IPS DF 6.9 (cell line): ENCODE results near the gene MCFD2.
"Not testable (repeated sequence)": the region's sequence is repeated elsewhere in the genome, so short reads cannot be mapped to it uniquely, and the experiment has no call there.

ENCODE experiments used
- DNase-seq: peaks from one replicate; pipeline ENCODE4 v3.0.0-alpha.2; 2013; ENCODE audit warnings: low read depth, low spot score
- H3K27ac ChIP-seq: one replicate; pipeline ENCODE4 v1.5.1; 2013; ENCODE audit warnings: low read length, control low read depth
- H3K27me3 ChIP-seq: 2 replicates; pipeline ENCODE4 v1.6.1; 2013; ENCODE audit warnings: mild to moderate bottlenecking, low read length; ENCODE audit not compliant: control insufficient read depth, insufficient read depth
- H3K36me3 ChIP-seq: 2 replicates; pipeline ENCODE4 v1.6.1; 2013; ENCODE audit warnings: low read length; ENCODE audit not compliant: control insufficient read depth, insufficient read depth
- H3K4me1 ChIP-seq: 2 replicates; pipeline ENCODE4 v1.6.1; 2013; ENCODE audit warnings: low read length; ENCODE audit not compliant: control insufficient read depth, insufficient read depth
- H3K4me3 ChIP-seq: 2 replicates; pipeline ENCODE4 v1.5.1; 2013; ENCODE audit warnings: mild to moderate bottlenecking, low read length
- H3K9me3 ChIP-seq: 2 replicates; pipeline ENCODE4 v1.6.1; 2013; ENCODE audit warnings: low read length, inconsistent platforms; ENCODE audit not compliant: control insufficient read depth, insufficient read depth
- WGBS: extraction: QIAGEN DNeasy Blood & Tissue Kit; methylation state at CpG from one replicate; pipeline ENCODE4 v1.1.7; 2013; ENCODE audit warnings: mixed read lengths, missing lambda C conversion rate; ENCODE audit not compliant: insufficient read length, insufficient coverage; 5-methylcytosine and 5-hydroxymethylcytosine counted together

The MCFD2 gene

DNA sequence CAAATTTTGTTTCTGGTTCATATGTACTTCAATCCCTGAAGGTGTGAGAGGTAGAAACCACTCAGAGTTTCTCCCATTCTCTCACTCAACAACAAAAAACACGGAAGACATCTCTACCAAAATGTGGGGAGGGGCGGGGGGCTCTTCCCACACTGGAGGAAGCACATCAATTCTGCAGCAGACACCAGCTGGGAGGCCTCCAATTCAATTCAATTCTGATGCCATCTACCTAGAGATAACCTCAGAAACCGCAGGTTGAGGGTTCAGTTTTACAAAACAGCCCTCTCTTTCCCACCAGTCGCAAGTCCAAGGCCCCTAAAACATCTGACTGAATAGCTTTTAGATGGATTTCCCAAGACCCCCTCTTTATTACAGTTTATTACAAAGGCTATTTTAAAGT is 7.0 kb upstream of the MCFD2 start:
- no peaks in the 10 kb centered on the region for H3K27me3 ChIP-seq
- no peak overlapping the region for H3K27ac ChIP-seq

DNA sequence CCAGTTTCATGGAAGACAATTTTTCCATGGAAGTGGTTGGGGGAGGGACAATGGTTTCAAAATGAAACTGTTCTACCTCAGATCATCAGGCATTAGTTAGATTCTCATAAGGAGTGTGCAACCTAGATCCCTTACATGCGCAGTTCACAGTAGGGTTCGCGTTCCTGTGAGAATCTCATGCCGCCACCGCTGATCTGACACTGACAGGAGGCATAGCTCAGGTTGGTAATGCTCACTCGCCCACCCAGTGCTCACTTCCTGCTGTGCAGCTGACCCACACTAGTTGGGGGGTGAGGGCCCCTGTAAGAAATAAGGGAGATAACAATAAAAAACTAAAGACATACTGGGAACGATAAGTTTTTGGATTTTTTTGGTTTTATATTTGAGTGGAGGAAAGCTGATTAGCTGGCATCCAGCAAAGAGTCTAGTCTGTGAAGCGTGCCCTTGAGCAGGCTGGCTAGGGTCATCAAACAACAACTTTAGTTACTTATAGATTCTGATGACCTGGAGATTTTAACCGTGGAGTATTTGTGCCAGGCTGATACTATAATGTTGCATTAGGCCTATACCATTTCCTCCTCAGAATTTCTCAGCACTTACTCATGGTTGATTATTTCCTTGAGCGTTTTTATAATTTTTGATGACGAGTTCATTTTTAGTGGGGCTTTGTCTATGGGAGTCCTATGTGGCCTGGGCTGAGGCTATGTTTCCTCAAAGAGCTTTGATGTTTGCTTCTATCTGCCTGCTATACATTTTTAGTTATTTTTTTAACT is 6.3 kb upstream of the MCFD2 start:
- Histone ChIP-seq H3K4me3 (no peak overlapping the region), H3K27me3 (no peaks in the 10 kb centered on the region), H3K9me3 (no peaks in the 10 kb centered on the region), H3K27ac (no peak overlapping the region), H3K36me3 (no peaks in the 10 kb centered on the region), H3K4me1 (peaks cover 2% of the 10 kb centered on the region; the same call in 1 of the 2 replicates)
- 100% methylated on average over 1 of the region's 11 CpGs for WGBS
- no peak for DNase-seq

More for the DNA sequence above, 7.0 kb upstream of the MCFD2 start:
- Histone ChIP-seq H3K36me3 (no peaks in the 10 kb centered on the region), H3K4me1 (peaks cover 2% of the 10 kb centered on the region; the same call in 1 of the 2 replicates), H3K4me3 (no peak overlapping the region), H3K9me3 (no peaks in the 10 kb centered on the region)
- WGBS = no CpG with 5 or more reads among the region's 4 CpGs
- no peak for DNase-seq

DNA sequence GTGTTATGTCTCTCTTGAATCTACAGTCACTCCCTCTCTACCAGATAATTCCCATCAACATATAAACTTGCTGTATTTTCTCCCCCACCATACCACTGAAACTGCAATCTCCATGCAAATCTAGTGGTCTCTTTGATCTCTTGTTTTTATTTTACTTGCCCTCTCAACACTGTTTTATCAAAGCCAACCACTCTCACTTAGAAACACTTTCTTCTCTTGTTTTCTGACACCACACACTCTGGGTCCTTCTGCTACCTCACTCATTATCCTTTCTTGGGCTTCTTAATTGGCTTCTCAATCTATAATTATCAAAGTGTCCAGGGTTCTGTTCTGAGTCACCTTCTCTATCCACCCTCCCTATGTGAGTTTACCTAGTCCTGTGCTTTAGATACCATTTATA is 2.0 kb upstream of the MCFD2 start:
- no peak for DNase-seq
- Histone ChIP-seq H3K9me3 (no peaks in the 10 kb centered on the region), H3K4me3 (no peak overlapping the region), H3K36me3 (no peaks in the 10 kb centered on the region), H3K27ac (no peak overlapping the region), H3K4me1 (no peaks in the 10 kb centered on the region), H3K27me3 (no peaks in the 10 kb centered on the region)

DNA sequence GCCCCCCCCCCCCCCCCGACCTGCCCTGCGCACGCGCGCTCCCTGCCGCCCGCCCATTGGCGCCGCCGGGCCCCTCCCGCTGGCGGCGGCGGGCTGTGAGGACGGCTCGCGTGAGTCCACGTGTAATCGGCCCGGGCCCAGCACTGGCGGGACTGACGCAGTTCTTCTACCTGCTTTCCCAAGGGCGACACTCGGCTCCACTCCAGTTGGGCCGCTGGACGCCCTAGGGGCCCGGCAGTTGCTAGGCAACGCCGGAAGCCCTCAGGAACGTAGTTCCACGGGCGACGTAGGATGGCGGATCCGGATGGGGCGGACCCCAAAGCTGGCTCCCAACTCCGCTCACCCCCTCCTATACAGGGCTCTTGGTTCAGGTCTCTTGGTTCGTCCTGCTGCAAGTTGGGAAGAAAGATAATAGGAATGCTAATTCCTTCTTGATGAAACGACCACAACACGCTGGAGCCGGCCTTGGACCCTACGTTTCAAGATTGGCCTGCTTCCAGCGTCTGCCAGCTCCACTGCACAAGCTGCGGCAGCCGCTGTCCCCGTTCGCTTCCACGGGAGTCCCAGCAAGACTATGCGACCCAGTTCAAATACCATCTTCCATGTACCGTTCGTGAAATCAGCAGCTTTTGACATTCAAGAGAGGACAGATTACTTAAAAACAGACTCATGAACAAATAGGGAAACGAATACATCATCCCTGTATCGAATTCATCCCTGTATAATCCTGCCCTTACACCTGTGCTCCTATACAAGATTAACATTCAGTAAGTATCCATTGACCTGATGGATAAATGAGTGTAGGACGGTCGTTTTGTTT is 415 bp upstream of the MCFD2 start:
- no peaks in the 10 kb centered on the region for H3K4me1 ChIP-seq
- WGBS = no CpG with 5 or more reads among the region's 55 CpGs

DNA sequence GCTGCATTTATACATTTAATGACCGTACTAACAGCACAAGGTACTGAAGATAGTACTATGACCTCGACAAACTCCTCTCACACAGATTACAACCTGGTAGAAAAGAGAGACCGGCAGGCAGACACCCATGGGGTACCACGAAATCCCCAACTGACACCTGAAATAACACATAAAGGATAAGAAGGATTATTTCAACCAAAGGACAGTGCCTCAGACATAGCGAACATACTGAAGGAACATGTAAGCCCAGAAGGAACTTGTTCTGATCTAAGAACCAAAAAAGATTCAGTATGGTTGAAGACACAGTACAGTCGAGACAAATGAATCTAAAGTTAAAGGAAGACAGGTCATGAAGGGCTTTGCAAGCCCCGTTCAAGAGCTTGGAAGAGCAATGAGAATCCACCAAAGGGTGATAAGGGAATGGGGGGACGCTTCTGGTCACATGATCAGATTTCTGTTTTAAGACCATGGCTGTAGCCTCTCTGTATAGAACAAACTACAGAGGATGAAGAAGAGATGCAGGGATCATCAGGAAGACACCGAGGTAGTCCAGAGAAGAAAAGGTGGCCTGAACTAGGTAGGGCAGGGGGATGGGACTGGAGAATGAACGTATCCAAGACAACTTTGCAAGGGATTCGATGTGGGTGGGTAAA is 902 bp downstream of the MCFD2 start:
- WGBS = no CpG with 5 or more reads among the region's 11 CpGs
- Histone ChIP-seq H3K4me3 (peak overlapping the region; percentile 52), H3K9me3 (no peaks in the 10 kb centered on the region), H3K27me3 (no peaks in the 10 kb centered on the region), H3K4me1 (no peaks in the 10 kb centered on the region), H3K27ac (no peak overlapping the region), H3K36me3 (peaks cover 1% of the 10 kb centered on the region; the same call in 1 of the 2 replicates)
- DNase-seq = no peak

More for the DNA sequence above, 415 bp upstream of the MCFD2 start:
- peak; percentile 52 for DNase-seq
- no peaks in the 10 kb centered on the region for H3K27me3 ChIP-seq
- H3K9me3 ChIP-seq = no peaks in the 10 kb centered on the region
- no peaks in the 10 kb centered on the region for H3K36me3 ChIP-seq
- peak overlapping the region; percentile 52 for H3K4me3 ChIP-seq
- no peak overlapping the region for H3K27ac ChIP-seq

DNA sequence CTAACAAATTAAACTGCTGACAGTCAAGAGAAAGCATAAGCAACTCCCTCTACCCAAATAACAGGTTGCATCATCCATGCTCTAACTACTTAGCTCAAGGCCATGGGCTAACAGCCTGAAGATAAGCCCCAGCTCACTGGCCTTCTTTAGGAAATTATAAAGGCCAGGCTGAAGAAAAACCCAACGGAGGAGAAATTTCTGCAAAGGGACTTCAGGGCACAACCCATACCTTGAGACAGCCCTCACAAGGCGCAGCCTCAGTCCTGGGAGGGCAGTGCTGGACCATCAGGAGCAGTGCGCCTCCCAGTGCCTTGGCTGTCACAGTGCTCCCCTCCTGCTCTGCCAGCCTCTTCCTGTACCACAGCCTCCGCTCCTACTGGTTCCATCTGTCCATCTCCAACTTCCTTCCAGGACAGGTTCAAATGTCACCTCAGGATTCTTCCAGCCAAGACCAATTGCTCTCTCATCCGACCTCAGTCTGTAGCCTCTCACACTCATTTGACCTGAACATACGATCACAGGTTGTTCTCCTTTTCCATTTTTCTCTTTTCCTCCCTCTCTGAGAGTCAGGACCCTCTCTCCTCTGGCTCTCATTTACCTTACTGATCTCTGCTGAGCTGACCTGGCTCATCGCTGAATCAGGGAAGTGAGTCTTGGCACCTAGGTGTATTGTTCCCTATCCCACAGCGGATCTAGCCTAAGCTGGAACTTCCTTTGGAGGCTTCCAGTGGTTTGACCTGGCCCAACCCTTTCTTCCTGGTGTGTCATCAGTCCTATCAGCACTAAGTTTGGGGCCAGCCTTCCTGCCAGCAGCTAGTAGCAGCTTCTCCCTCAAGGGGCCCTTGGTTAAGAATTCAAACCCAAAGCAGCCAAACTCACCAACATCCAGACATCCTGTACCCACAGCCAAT is 1.9 kb downstream of the MCFD2 start:
- Histone ChIP-seq H3K27ac (no peak overlapping the region), H3K36me3 (peaks cover 6% of the 10 kb centered on the region), H3K4me1 (no peaks in the 10 kb centered on the region), H3K9me3 (no peaks in the 10 kb centered on the region), H3K27me3 (no peaks in the 10 kb centered on the region), H3K4me3 (no peak overlapping the region)
- no peak for DNase-seq
- no CpG with 5 or more reads among the region's 8 CpGs for WGBS

DNA sequence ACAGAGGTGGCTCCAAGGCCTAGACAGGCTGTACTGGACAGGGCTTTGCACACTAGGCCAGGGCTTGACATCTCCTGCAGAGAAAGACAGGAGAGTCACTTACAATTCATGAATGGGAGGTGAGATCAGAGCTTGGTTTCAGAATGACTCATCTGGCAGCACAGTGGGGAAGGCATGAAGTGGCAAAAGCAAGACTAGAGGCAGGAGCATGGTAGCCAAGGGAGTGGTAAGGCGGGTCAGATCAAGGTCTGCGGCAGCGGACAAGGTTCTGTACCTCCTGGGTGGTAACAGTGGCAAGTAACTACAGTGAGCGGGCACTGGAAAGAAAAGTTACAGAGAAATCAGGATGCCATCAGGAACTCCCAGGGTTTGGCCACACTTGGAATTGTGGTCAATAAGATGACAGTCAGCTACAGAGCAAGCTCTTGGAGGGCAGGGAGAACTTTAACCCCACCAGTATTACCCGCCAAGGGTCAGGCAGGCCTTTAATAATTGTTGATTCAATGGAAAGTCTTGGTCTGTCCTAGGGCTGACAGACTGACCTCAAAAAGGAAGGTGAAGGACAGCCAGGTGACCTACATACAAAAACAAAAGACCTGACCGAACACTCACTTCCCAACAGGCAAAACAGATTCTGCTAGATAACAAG is 5.7 kb downstream of the MCFD2 start:
- DNase-seq = no peak
- H3K27me3 ChIP-seq = no peaks in the 10 kb centered on the region
- H3K4me3 ChIP-seq = no peak overlapping the region
- H3K36me3 ChIP-seq = peaks cover 20% of the 10 kb centered on the region
- no peaks in the 10 kb centered on the region for H3K9me3 ChIP-seq
- no peaks in the 10 kb centered on the region for H3K4me1 ChIP-seq
- WGBS = no CpG with 5 or more reads among the region's 6 CpGs
- no peak overlapping the region for H3K27ac ChIP-seq

DNA sequence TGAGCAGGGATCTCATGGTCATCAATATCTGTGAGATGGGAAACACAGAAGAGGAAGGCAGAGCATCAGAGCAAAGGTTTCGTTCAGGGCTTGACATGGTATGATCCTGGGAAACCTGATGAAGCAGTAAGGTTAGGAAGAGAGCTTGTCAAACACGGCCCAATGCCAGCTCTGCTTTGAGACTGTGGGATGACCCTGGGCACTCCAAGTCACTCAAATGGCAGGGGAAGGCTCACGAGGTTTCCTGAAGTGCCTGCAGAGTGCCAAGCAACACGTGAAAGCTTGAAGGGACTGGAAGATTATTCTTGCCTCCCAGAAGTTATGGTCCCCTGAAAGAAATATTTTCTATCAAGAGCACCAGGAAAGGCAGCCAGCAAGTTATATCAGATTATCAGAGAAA is 6.5 kb downstream of the MCFD2 start:
- Histone ChIP-seq H3K36me3 (peaks cover 20% of the 10 kb centered on the region), H3K27me3 (no peaks in the 10 kb centered on the region), H3K27ac (no peak overlapping the region), H3K4me1 (no peaks in the 10 kb centered on the region), H3K4me3 (no peak overlapping the region), H3K9me3 (no peaks in the 10 kb centered on the region)
- no CpG with 5 or more reads among the region's 4 CpGs for WGBS
- DNase-seq = no peak

DNA sequence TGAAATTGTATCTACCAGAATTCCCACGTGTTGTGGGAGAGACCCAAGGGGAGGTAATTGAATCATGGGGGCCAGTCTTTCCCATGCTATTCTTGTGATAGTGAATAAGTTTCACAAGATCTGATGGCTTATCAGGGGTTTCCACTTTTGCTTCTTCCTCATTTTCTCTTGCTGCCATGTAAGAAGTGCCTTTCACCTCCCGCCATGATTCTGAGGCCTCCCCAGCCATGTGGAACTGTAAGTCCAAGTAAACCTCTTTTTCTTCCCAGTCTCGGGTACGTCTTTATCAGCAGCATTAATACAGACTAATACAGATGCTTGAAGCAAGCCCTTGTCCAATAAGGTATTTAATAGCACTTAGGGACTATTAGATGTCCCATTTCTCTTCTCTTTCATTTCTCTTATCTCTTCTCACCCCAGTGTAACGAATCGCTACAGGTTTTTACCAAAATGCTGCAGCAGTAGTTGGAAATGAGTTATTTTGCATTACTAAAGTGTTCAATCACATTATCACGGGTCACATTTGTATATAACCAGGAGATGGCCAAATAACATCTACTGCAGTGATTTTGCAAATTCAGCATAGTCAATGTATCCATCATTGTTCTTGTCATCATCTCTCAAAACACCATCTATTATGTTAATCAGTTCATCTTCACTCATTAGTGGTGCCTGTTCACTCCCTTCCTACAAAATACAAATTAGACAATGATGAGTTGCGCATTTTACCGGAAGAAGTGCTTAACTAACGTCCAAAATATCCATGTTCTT is 10.5 kb downstream of the MCFD2 start:
- not testable (repeated sequence) for H3K27ac ChIP-seq, H3K27me3 ChIP-seq, H3K4me1 ChIP-seq, DNase-seq, H3K4me3 ChIP-seq, H3K9me3 ChIP-seq
- peaks cover 20% of the 10 kb centered on the region for H3K36me3 ChIP-seq
- no CpG with 5 or more reads among the region's 10 CpGs for WGBS
